Metanephros (tissue), 1 donor: ENCODE measurements around the gene GLTPD2. TPM values are rescaled to one million over a fixed set of nuclear protein-coding genes. Genes with fewer than 3 reads are reported as not detected.

Experiments used
- total RNA-seq: library from RNA; depleted of rRNA; stranded (reverse); fragments of >200 nt; gene quantifications from one replicate; pipeline ENCODE4 v1.2.3, GENCODE V29; 2014

Gene GLTPD2
- total RNA-seq = 5.0 TPM

DNA sequence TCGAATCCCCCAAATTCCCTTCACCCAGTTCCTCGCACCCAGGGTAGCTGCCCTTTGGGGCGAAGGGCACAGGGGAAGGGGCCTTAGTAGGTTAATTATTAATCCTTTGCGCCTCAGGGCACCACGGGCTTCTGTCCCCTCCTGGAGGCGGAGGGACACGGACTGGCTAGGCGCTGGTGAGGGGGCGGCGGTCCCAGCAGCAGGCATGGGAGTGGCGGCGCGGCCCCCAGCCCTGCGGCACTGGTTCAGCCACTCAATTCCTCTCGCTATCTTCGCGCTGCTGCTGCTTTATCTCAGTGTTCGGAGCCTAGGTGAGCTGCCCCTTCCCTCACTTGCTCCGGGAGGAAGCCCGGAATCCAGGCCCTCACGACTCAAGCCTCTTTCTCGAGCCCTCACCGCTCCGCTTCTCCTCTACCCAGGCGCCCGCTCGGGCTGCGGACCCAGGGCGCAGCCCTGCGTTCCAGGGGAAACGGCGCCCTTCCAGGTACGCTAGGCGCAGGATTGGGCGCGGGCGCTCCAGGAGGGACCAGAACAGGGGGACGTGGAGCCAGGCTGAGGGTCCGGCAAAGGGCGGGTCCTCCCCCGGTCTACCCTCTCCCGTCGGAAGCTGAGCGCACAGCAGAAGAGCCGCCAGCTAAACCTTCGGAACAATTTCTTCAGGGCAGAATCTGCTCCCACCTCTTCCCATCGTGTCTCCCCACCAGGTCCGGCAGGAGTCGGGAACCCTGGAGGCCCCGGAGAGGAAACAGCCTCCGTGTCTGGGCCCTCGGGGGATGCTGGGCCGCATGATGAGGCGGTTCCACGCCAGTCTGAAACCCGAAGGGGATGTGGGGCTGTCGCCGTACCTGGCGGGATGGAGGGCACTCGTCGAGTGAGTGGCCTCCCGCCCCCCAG, at the start of gene GLTPD2:
GLTPD2 (plus strand) TSS at position 158 of the 894 bp plus-strand sequence; CDS start at position 206, 48 bp downstream.

DNA sequence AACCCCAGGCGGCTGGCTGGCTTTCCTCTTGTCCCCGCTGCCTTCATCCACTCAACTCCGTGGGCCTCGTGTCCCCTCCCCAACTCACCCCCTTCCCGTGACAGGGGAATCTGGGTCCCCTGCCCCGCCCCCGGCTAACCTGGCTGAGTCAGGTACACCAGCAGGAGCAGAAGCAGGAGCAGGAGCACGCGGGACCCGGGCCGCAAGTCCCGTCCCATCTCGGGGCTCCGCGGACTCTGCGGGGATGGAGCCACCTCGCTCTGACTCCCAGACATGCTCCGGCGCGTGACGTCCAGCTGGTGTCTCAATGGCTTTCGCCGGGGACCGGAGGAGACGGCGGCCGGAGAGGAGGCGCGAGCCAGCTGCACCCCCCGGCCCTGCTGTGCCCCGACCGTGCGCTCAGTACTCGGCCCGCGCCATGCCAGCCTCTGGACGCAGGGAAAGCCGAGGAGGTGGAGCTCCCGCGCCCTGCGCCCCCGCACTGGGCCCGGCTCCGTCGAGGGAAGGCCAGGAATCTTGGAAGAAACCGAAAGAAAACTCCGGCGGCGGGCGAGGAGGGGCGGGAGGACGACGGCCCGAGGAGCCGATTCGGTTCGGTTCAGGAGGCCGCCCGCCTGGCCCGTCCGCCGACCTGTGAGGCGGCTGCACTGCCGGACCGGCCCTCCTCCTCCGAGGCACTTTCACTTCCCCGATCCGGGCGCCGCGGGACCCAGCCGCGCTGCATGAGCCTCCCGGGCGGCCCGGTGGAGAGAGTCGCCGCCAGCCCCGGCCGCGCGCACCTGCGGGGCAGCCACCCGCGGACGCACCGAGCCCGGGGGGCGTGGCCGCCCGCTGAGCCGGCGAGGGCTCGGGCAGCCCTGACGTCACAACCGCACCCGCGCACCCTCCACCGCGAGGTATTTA, 49.4 kb upstream of the GLTPD2 start, which contains the start of the genes CXCL16 and ZMYND15:
CXCL16 (minus strand) TSS at position 807 of the 903 bp plus-strand sequence; CDS start at position 218, 589 bp downstream.
ZMYND15 (plus strand) TSS at position 712 of the 903 bp plus-strand sequence. CDS start 716 bp downstream, outside the sequence.

DNA sequence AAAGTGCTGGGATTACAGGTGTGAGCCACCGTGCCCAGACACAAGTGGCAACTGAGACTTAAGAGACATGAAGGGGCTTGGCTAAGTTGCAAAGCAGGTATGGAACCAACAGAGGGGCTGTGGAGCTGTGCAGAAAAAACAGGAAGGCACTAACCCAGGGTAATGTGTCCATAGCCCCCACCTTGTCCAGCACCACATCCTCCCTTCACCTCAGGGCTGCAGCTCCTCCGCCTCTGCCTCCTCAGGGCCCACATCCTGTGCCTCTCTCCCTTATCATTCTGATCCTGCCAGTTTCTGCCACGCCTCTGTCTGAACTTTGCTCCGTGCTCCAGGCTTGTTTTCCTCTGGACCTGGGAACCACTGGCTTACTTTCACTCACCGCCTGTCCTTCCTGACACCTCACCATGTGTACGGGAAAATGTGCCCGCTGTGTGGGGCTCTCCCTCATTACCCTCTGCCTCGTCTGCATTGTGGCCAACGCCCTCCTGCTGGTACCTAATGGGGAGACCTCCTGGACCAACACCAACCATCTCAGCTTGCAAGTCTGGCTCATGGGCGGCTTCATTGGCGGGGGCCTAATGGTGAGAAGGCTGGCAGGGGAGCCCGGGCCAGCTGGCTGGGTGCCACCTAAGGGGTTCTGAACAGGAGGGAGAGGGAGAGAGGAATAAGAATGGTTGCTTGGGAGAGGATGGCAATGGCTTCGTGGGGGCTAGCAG, 17.1 kb upstream of the GLTPD2 start, which contains the start of gene TM4SF5:
TM4SF5 (plus strand) TSS at position 368 of the 716 bp plus-strand sequence; CDS start at position 405, 37 bp downstream.

DNA sequence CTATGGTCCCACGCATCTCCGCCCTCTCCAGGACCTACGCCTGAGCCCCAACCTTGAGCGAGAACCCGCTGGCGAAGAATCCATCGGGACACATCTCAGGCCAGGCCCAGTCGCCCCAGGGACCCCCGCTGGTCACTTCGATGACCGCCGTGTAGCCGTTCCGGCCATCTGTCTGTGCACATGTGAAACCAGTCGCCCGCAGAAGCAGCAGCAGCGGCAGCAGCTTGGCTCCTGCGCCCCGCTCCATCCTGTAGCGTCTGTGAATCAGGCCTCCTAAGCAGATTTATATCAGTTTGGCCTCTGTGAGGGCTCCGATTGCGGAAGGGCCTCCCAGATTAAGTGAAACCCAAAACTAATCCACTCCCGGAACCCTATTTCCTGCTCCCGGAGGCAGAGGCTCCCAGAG, 2.7 kb upstream of the GLTPD2 start, which contains the start of gene VMO1:
VMO1 (minus strand) TSS at position 259 of the 406 bp plus-strand sequence; CDS start at position 247, 12 bp downstream.

DNA sequence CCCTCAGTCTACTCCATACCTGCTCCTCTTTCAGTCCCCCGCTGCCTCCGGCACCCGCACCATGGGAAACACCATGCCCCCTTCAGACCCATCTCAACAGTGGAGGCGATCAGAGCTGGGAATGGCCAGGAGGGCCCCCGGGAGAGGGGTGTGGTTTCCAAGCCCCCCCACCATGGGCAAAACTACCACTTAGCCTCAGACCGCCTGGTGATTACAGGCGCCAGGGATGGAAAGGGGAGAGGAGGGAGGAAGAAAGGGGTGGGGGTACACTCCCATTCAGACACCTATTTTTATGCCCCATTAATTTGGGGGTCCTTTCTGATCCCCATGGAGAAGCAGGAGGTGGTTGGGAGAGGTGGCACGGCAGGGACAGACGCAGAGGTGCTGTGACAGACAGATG, 13.5 kb downstream of the GLTPD2 start, which contains the start of gene C17orf114:
C17orf114 (minus strand) TSS at position 101 of the 400 bp plus-strand sequence.

DNA sequence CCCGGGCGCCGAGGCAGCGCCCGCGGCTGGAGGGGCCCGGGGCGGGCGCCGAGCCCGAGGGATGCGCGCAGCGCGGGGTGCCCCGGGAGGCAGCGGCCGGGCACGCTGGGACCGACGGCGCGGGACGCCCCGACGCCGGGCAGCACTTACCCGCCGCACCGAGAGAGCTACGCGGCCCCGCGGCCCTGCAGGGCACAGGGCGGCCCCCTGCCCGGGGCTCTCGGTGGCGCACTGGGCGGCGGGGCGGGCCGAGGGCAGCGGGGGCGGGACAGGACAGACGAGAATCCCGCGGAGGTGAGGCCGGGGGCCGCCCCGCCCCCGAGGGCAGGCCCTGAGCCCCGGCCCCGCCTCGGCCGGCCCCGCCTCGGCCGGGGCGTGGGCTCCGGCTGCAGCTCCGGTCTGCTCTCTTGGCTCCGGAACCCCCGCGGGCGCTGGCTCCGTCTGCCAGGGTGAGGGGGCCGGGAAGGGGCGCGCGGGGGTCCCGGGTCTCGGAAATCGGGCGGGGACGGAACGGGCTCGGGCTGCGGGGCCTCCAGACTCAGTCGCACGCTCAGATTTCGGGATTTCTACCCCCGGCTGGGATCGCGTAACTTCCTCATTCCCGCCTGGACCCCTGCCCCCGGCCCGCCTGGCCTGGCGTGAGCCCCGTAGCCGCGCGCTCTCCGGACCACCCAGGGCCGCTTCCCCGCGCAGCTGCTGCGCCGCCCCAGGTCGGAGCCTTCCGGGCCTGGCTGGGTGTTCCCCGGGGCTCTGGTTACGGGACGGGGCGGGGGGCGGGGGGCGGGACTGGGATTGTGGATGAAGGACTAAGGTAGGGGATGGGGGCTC, 18.2 kb downstream of the GLTPD2 start, which contains the start of gene PLD2:
PLD2 (plus strand) TSS at position 376 of the 828 bp plus-strand sequence. CDS start 621 bp downstream, outside the sequence.

DNA sequence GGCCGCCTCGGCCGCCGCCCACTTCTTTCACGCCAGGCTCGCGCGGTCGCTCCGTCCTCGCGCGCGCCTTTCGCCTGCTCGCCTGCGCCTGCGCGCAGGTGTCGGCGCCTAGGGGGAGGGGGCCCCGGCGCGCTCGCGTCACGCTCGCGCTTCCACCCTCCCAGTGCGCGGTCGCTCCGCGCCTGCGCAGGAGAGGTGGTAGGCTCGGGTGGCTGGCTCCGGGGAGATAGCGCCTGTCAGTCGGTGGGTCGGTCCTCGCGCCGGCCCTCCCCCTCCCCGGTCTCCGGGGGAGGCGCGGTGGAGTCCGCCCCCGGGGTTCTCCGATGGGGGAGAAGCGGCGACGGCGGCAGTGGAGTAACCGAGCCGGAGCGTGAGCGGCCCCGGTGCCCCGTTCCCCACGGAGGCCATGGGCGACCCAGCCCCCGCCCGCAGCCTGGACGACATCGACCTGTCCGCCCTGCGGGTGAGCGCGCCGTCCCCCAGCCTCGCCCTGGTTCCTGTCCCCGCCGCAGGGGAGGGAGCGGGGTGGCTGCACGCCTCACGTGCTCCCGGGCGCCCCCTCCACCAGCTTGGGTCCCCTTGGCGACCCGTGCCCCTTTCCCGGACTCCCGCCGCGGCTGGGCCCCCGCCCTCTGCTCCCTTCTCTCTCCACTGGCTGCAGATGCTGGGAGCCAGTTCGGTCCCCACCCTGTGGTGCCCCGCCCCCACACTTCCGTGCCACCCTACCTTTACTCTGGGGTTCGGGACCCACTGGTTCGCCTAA, 44.6 kb downstream of the GLTPD2 start, which contains the start of gene MINK1:
MINK1 (plus strand) TSS at position 163 of the 763 bp plus-strand sequence; CDS start at position 407, 244 bp downstream.

Other genes starting within 250 kb of the GLTPD2 start
- gene MYBBP1A, start 233.6 kb upstream of the GLTPD2 start, total RNA-seq = 38.4 TPM
- gene GGT6, start 228.4 kb upstream of the GLTPD2 start, total RNA-seq = 15.0 TPM
- gene SMTNL2, start 204.4 kb upstream of the GLTPD2 start, total RNA-seq = 95.6 TPM
- gene ALOX15, start 147.3 kb upstream of the GLTPD2 start, total RNA-seq = 0.58 TPM
- gene PELP1, start 84.8 kb upstream of the GLTPD2 start, total RNA-seq = 76.5 TPM
- gene ARRB2, start 78.3 kb upstream of the GLTPD2 start, total RNA-seq = 21.9 TPM
- gene MED11, start 57.5 kb upstream of the GLTPD2 start, total RNA-seq = 19.4 TPM
- gene ZMYND15, start 49.1 kb upstream of the GLTPD2 start, total RNA-seq = 0.99 TPM
- 14.1 TPM for gene CXCL16, start 49.0 kb upstream of the GLTPD2 start, total RNA-seq
- gene TM4SF5, start 17.1 kb upstream of the GLTPD2 start, total RNA-seq = 0.53 TPM
- 1.9 TPM for gene VMO1, start 2.6 kb upstream of the GLTPD2 start, total RNA-seq
- gene PSMB6, start 7.2 kb downstream of the GLTPD2 start, total RNA-seq = 118 TPM
- 28.2 TPM for gene PLD2, start 18.2 kb downstream of the GLTPD2 start, total RNA-seq
- gene MINK1, start 44.4 kb downstream of the GLTPD2 start, total RNA-seq = 46.9 TPM
- gene C17orf107, start 110.6 kb downstream of the GLTPD2 start, total RNA-seq = 5.6 TPM
- 1.9 TPM for gene CHRNE, start 114.1 kb downstream of the GLTPD2 start, total RNA-seq
- gene GP1BA, start 143.3 kb downstream of the GLTPD2 start, total RNA-seq = 0.88 TPM
- gene SLC25A11, start 151.1 kb downstream of the GLTPD2 start, total RNA-seq = 70.5 TPM
- gene RNF167, start 151.3 kb downstream of the GLTPD2 start, total RNA-seq = 33.1 TPM
- 419 TPM for gene PFN1, start 159.6 kb downstream of the GLTPD2 start, total RNA-seq
- 699 TPM for gene ENO3, start 162.2 kb downstream of the GLTPD2 start, total RNA-seq
- gene SPAG7, start 178.9 kb downstream of the GLTPD2 start, total RNA-seq = 76.4 TPM
- 15.8 TPM for gene CAMTA2, start 198.7 kb downstream of the GLTPD2 start, total RNA-seq
- 0.58 TPM for gene INCA1, start 208.6 kb downstream of the GLTPD2 start, total RNA-seq
- gene KIF1C, start 209.0 kb downstream of the GLTPD2 start, total RNA-seq = 44.0 TPM
- gene SLC52A1, start 246.5 kb downstream of the GLTPD2 start, total RNA-seq = 0.58 TPM